Stimulated activated CD8-positive, alpha-beta memory T cell treated with anti-CD3 and anti-CD28 coated beads, Interleukin-4, amount 100 ng/mL, for 24 hours (primary cell): Measurements from ENCODE around the gene CMTM6.
"Not testable (repeated sequence)": the region's sequence is repeated elsewhere in the genome, so short reads cannot be mapped to it uniquely, and the experiment has no call there.

Source experiments
- DNase-seq: peaks from one replicate; pipeline ENCODE4 v3.0.0-alpha.2; 2020; ENCODE audit warnings: low read depth

The CMTM6 gene

GRCh38 chr3:32502118-32502945, at the start of gene CMTM6:
Gene CMTM6 (minus strand): TSS chr3:32502852. CDS start chr3:32502745, 107 bp downstream.
- peak; percentile 54 for DNase-seq

GRCh38 chr3:32552013-32552412, 49.4 kb upstream of the CMTM6 start:
- DNase-seq, result no peak

GRCh38 chr3:32551496-32551895, 48.8 kb upstream of the CMTM6 start:
- DNase-seq, result no peak

GRCh38 chr3:32551087-32551486, 48.4 kb upstream of the CMTM6 start:
- no peak for DNase-seq

GRCh38 chr3:32545305-32545704, 42.7 kb upstream of the CMTM6 start:
- no peak for DNase-seq

- DNase-seq, result no peak
Measured at GRCh38 chr3:32544894-32545293, 42.2 kb upstream of the CMTM6 start.

GRCh38 chr3:32542807-32543206, 40.2 kb upstream of the CMTM6 start:
- no peak for DNase-seq

- DNase-seq, result no peak
Measured at GRCh38 chr3:32540899-32541298, 38.2 kb upstream of the CMTM6 start.

- no peak for DNase-seq
Measured at GRCh38 chr3:32532434-32532833, 29.8 kb upstream of the CMTM6 start.

GRCh38 chr3:32531010-32531647, 28.5 kb upstream of the CMTM6 start:
- DNase-seq, result no peak

- DNase-seq, result no peak
Measured at GRCh38 chr3:32525720-32526119, 23.1 kb upstream of the CMTM6 start.

- DNase-seq, result no peak
Measured at GRCh38 chr3:32522682-32523081, 20.0 kb upstream of the CMTM6 start.

GRCh38 chr3:32518921-32519320, 16.3 kb upstream of the CMTM6 start:
- DNase-seq, result not testable (repeated sequence)

GRCh38 chr3:32516751-32517150, 14.1 kb upstream of the CMTM6 start:
- DNase-seq, result not testable (repeated sequence)

GRCh38 chr3:32511005-32511404, 8.4 kb upstream of the CMTM6 start:
- DNase-seq, result no peak

- DNase-seq, result peak; percentile 41
Measured at GRCh38 chr3:32510075-32510724, 7.5 kb upstream of the CMTM6 start.

- DNase-seq, result no peak
Measured at GRCh38 chr3:32508711-32509110, 6.1 kb upstream of the CMTM6 start.

GRCh38 chr3:32506466-32506865, 3.8 kb upstream of the CMTM6 start:
- no peak for DNase-seq

GRCh38 chr3:32502946-32503286, 264 bp upstream of the CMTM6 start:
- no peak for DNase-seq

- no peak for DNase-seq
Measured at GRCh38 chr3:32501783-32502117, 902 bp downstream of the CMTM6 start.

GRCh38 chr3:32500880-32501782, 1.5 kb downstream of the CMTM6 start:
- no peak for DNase-seq

GRCh38 chr3:32500231-32500630, 2.4 kb downstream of the CMTM6 start:
- no peak for DNase-seq
